ENCODE data around the gene RPL10. TPM values are rescaled to one million over a fixed set of nuclear protein-coding genes. Genes with fewer than 3 reads are reported as not detected.

The RPL10 gene
- total and polyA plus RNA-seq, 4 donors, result 2,479 to 4,258 (median 3,622) TPM

DNA sequence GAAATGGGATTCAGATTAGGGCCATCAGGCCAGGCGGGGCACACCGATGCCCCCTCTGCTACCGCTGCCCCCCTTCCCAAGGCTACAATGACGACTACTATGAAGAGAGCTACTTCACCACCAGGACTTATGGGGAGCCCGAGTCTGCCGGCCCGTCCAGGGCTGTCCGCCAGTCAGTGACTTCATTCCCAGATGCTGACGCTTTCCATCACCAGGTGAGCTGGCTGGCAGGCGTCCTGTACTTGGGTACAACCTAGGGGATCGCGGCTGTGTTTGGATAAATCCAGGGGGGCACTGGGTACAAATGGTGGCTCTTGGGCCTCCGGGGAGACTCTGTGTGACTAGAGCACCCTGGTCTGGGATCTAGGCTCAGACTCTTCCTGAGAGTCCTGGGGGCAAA is 18.0 kb upstream of the RPL10 start:
- Histone ChIP-seq H3K27me3 (ENCODE audit: control insufficient read depth in 3 of 3, insufficient read depth in 3 of 3, low read length in 2 of 3) (no peaks in the 10 kb centered on the region), H3K9ac (ENCODE audit: insufficient read depth in 1 of 2, low read length in 2 of 2) (peak overlapping the region; percentile 77 to 86), H3K36me3 (ENCODE audit: control insufficient read depth in 4 of 4, insufficient read depth in 4 of 4, low read length in 4 of 4) (peaks cover 0 to 6% (median under 1%) of the 10 kb centered on the region in 4 donors), H3K4me3 (peak overlapping the region; percentile 68), H3K9me3 (ENCODE audit: control insufficient read depth in 4 of 4, insufficient read depth in 3 of 4, low read length in 3 of 4) (peaks cover 0 to 4% (median 0%) of the 10 kb centered on the region in 4 donors), H3K27ac (ENCODE audit: low read depth in 1 of 2, low read length in 1 of 2) (peak overlapping the region; percentile 97 to 99), H3K4me1 (ENCODE audit: control insufficient read depth in 5 of 5, insufficient read depth in 5 of 5, low read length in 5 of 5) (peaks cover 0 to 9% (median 5%) of the 10 kb centered on the region in 5 donors)
- ATAC-seq (ENCODE audit: insufficient read depth, low FRiP score) (no peak), DNase-seq (no peak)
- TF ChIP-seq, protein P1, sequence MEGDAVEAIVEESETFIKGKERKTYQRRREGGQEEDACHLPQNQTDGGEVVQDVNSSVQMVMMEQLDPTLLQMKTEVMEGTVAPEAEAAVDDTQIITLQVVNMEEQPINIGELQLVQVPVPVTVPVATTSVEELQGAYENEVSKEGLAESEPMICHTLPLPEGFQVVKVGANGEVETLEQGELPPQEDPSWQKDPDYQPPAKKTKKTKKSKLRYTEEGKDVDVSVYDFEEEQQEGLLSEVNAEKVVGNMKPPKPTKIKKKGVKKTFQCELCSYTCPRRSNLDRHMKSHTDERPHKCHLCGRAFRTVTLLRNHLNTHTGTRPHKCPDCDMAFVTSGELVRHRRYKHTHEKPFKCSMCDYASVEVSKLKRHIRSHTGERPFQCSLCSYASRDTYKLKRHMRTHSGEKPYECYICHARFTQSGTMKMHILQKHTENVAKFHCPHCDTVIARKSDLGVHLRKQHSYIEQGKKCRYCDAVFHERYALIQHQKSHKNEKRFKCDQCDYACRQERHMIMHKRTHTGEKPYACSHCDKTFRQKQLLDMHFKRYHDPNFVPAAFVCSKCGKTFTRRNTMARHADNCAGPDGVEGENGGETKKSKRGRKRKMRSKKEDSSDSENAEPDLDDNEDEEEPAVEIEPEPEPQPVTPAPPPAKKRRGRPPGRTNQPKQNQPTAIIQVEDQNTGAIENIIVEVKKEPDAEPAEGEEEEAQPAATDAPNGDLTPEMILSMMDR (IDR thresholded peaks at IDR 0.05; ENCODE audit: control extremely low read depth, extremely low read depth), result no peak
- 57 to 59% methylated on average over 13 of the region's 13 CpGs for WGBS, 2 donors

DNA sequence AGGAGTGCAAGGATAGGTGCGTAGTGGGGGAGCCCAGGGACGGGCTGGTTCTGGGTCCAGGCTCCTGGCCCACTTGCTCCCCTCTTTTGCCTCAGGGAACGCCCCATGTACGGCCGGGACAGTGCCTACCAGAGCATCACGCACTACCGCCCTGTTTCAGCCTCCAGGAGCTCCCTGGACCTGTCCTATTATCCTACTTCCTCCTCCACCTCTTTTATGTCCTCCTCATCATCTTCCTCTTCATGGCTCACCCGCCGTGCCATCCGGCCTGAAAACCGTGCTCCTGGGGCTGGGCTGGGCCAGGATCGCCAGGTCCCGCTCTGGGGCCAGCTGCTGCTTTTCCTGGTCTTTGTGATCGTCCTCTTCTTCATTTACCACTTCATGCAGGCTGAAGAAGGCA is 17.4 kb upstream of the RPL10 start:
- Histone ChIP-seq H3K4me1 (ENCODE audit: control insufficient read depth in 5 of 5, insufficient read depth in 5 of 5, low read length in 5 of 5) (peaks cover 0 to 9% (median 5%) of the 10 kb centered on the region in 5 donors), H3K9ac (ENCODE audit: insufficient read depth in 1 of 2, low read length in 2 of 2) (no peak overlapping the region), H3K27ac (ENCODE audit: low read depth in 1 of 2, low read length in 1 of 2) (peak overlapping the region in 1 of 2 donors; percentile 15), H3K27me3 (ENCODE audit: control insufficient read depth in 3 of 3, insufficient read depth in 3 of 3, low read length in 2 of 3) (no peaks in the 10 kb centered on the region), H3K4me3 (no peak overlapping the region), H3K36me3 (ENCODE audit: control insufficient read depth in 4 of 4, insufficient read depth in 4 of 4, low read length in 4 of 4) (peaks cover 0 to 6% (median under 1%) of the 10 kb centered on the region in 4 donors), H3K9me3 (ENCODE audit: control insufficient read depth in 4 of 4, insufficient read depth in 3 of 4, low read length in 3 of 4) (peaks cover 0 to 4% (median 0%) of the 10 kb centered on the region in 4 donors)
- DNase-seq (no peak), ATAC-seq (ENCODE audit: insufficient read depth, low FRiP score) (no peak)
- TF ChIP-seq, protein P1 (IDR thresholded peaks at IDR 0.05; ENCODE audit: control extremely low read depth, extremely low read depth), result no peak
- 86 to 95% methylated on average over 11 to 14 of the region's 14 CpGs for WGBS, 2 donors

DNA sequence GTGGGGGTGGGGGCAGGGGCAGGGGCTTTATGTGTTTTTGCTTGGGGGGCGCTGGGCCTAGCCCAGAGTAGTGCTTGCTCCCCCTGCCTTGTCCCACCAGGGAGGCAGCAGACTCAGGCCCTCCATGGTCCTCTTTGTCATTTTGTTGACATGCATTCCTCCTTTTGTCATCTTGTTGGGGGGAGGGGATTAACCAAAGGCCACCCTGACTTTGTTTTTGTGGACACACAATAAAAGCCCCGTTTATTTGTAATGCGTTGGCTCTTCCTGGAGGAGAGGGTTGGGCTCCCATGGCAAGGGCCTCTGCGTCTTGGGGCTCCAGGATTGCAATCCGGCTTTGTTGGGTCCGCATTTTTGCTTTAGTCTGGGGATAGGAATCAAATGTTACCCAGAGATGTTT is 16.9 kb upstream of the RPL10 start:
- H3K36me3 ChIP-seq (ENCODE audit: control insufficient read depth in 4 of 4, insufficient read depth in 4 of 4, low read length in 4 of 4), result peaks cover 0 to 6% (median under 1%) of the 10 kb centered on the region in 4 donors
- no peaks in the 10 kb centered on the region for H3K27me3 ChIP-seq (ENCODE audit: control insufficient read depth in 3 of 3, insufficient read depth in 3 of 3, low read length in 2 of 3)
- no peak for ATAC-seq (ENCODE audit: insufficient read depth, low FRiP score)
- no peak for DNase-seq
- peaks cover 0 to 9% (median 5%) of the 10 kb centered on the region in 5 donors for H3K4me1 ChIP-seq (ENCODE audit: control insufficient read depth in 5 of 5, insufficient read depth in 5 of 5, low read length in 5 of 5)
- H3K9me3 ChIP-seq (ENCODE audit: control insufficient read depth in 4 of 4, insufficient read depth in 3 of 4, low read length in 3 of 4), result peaks cover 0 to 4% (median 0%) of the 10 kb centered on the region in 4 donors
- no peak overlapping the region for H3K4me3 ChIP-seq
- WGBS, 2 donors, result 58 to 93% methylated on average over 6 of the region's 6 CpGs
- no peak overlapping the region for H3K27ac ChIP-seq (ENCODE audit: low read depth in 1 of 2, low read length in 1 of 2)
- TF ChIP-seq, protein P1 (IDR thresholded peaks at IDR 0.05; ENCODE audit: control extremely low read depth, extremely low read depth), result no peak
- no peak overlapping the region for H3K9ac ChIP-seq (ENCODE audit: insufficient read depth in 1 of 2, low read length in 2 of 2)

Data from lung (tissue), 12 donors.